ENCODE results near the gene SRRM5.

Gene SRRM5

DNA sequence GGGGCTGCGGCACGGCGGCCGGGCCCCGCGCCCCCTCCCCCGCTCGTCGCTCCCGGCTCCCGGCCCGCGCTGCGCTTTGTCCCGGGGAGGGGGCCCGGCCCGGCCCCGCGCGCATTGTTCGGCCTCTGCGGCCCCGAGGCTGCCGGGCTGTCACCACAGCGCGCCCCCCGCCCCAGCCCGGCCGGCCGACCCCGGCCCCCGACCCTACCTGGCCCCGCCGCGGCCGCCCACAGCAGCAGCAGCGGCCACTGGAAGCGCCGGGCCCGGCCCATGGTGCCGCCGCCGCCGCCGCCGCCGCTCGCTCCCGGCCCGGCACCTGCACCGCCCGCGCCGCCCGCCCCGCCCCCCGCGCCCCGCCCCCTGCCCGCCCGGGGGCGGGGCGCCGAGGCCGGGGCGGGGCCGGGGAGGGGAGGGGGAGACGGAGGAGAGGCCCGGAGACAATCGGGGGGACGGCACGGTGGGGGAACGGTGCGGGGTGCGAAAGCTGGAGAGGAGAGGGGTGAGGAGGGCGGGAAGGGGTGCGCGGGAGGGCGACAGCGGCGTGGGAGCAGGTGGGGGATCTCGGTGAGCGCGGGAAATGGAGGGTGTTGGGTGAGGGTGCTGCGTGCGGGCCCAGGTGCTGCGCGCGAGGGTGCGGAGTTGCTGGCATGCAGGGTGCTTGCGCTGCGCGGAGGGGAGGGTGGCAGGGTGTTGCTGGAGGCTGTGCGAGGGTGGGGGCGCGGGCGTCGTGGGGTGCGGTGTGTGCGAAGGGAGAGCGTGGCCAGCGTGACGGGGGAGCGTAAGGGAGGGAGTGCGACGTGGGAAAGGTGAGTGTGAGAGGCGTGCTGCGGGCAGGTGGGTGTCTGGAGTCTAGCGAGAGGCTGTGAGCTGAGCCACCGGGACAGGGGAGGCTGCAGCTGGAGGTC is 27.9 kb downstream of the SRRM5 start, which contains the start of gene CADM4:
CADM4 (minus strand) TSS at position 332 of the 905 bp plus-strand sequence; CDS start at position 272, 60 bp downstream.
- H3K4me1 ChIP-seq (ENCODE audit: control insufficient read depth, low read length) = peaks cover 24% of the 10 kb centered on the region
- H3K4me2 ChIP-seq (ENCODE audit: low read length) = peak within 1 kb of the TSS; percentile 64
- peaks cover 47% of the 10 kb centered on the region for H3K27me3 ChIP-seq (ENCODE audit: control insufficient read depth, low read length)
- TF ChIP-seq, protein P1, sequence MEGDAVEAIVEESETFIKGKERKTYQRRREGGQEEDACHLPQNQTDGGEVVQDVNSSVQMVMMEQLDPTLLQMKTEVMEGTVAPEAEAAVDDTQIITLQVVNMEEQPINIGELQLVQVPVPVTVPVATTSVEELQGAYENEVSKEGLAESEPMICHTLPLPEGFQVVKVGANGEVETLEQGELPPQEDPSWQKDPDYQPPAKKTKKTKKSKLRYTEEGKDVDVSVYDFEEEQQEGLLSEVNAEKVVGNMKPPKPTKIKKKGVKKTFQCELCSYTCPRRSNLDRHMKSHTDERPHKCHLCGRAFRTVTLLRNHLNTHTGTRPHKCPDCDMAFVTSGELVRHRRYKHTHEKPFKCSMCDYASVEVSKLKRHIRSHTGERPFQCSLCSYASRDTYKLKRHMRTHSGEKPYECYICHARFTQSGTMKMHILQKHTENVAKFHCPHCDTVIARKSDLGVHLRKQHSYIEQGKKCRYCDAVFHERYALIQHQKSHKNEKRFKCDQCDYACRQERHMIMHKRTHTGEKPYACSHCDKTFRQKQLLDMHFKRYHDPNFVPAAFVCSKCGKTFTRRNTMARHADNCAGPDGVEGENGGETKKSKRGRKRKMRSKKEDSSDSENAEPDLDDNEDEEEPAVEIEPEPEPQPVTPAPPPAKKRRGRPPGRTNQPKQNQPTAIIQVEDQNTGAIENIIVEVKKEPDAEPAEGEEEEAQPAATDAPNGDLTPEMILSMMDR (IDR thresholded peaks at IDR 0.05; ENCODE audit: low read depth, low read length, poor library complexity, severe bottlenecking) = no peak
- TF ChIP-seq EZH2phosphoT487 (IDR thresholded peaks at IDR 0.05; ENCODE audit: borderline replicate concordance, low read length) = no peak
- peaks cover 6% of the 10 kb centered on the region; the same call in 1 of the 2 replicates for H4K20me1 ChIP-seq (ENCODE audit: control insufficient read depth, insufficient read depth, low read depth, low read length)
- H3K27ac ChIP-seq (ENCODE audit: low read depth, low read length) = no peak within 1 kb of the TSS
- no peaks in the 10 kb centered on the region for H3K36me3 ChIP-seq (ENCODE audit: control insufficient read depth, low read length)
- H3K9me3 ChIP-seq (ENCODE audit: control insufficient read depth, insufficient read depth, low read length) = no peaks in the 10 kb centered on the region
- H3K79me2 ChIP-seq (ENCODE audit: control insufficient read depth, low read length) = no peaks in the 10 kb centered on the region
- H3K9me2 ChIP-seq (replicated peaks; ENCODE audit: control insufficient read depth, low read length) = no peaks in the 10 kb centered on the region
- H3F3A ChIP-seq (ENCODE audit: control insufficient read depth, insufficient read depth) = no peaks in the 10 kb centered on the region
- H3K4me3 ChIP-seq (ENCODE audit: low read length) = peak within 1 kb of the TSS; percentile 53

DNA sequence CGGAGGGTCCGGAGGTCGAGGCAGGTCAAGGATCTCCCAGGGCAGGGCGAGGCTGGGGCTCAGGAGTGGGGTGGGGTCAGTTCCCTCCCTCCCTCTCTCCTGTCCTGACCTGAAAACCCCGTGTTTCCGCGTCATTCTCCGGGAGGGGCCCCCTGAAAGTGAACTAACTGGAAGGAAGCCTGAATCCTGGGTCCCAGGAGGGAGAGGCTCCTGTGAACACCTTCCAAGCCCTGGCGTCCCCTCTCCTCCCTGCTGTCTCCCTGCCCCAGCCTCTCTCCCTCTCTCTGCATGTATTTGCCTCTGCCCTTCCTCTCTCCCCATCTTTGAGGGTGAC is 28.5 kb downstream of the SRRM5 start:
- peaks cover 6% of the 10 kb centered on the region; the same call in 1 of the 2 replicates for H4K20me1 ChIP-seq (ENCODE audit: control insufficient read depth, insufficient read depth, low read depth, low read length)
- no peak overlapping the region for H3K27ac ChIP-seq (ENCODE audit: low read depth, low read length)
- peak overlapping the region; percentile 53 for H3K4me3 ChIP-seq (ENCODE audit: low read length)
- H3K79me2 ChIP-seq (ENCODE audit: control insufficient read depth, low read length) = no peaks in the 10 kb centered on the region
- TF ChIP-seq, protein P1 (IDR thresholded peaks at IDR 0.05; ENCODE audit: low read depth, low read length, poor library complexity, severe bottlenecking) = no peak
- no peak for TF ChIP-seq EZH2phosphoT487 (IDR thresholded peaks at IDR 0.05; ENCODE audit: borderline replicate concordance, low read length)
- no peaks in the 10 kb centered on the region for H3K9me3 ChIP-seq (ENCODE audit: control insufficient read depth, insufficient read depth, low read length)
- H3K9me2 ChIP-seq (replicated peaks; ENCODE audit: control insufficient read depth, low read length) = no peaks in the 10 kb centered on the region
- H3K36me3 ChIP-seq (ENCODE audit: control insufficient read depth, low read length) = no peaks in the 10 kb centered on the region
- H3F3A ChIP-seq (ENCODE audit: control insufficient read depth, insufficient read depth) = no peaks in the 10 kb centered on the region
- peaks cover 47% of the 10 kb centered on the region for H3K27me3 ChIP-seq (ENCODE audit: control insufficient read depth, low read length)
- H3K4me1 ChIP-seq (ENCODE audit: control insufficient read depth, low read length) = peaks cover 18% of the 10 kb centered on the region
- peak overlapping the region; percentile 64; the same call in 1 of the 2 replicates for H3K4me2 ChIP-seq (ENCODE audit: low read length)

DNA sequence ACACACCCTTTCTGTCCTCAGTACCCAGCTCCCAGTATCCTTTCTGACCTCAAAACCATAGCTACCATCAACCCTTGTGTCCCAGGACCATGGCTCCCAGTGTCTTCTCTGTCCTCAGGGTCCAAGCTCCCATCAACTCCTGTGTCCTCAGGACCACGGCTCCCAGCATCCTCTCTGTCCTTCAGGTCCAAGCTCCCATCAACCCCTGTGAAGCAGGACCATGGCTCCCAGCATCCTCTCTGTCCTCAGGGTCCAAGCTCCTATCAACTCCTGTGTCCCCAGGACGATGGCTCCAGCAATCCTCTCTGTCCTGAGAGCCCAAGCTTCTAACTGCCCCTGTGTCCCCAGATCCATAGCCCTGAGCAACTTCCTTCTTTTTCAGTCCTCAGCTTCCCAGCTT is 29.4 kb downstream of the SRRM5 start:
- no peak overlapping the region for H3K4me2 ChIP-seq (ENCODE audit: low read length)
- no peak overlapping the region for H3K27ac ChIP-seq (ENCODE audit: low read depth, low read length)
- H4K20me1 ChIP-seq (ENCODE audit: control insufficient read depth, insufficient read depth, low read depth, low read length) = peaks cover 6% of the 10 kb centered on the region; the same call in 1 of the 2 replicates
- TF ChIP-seq, protein P1 (IDR thresholded peaks at IDR 0.05; ENCODE audit: low read depth, low read length, poor library complexity, severe bottlenecking) = no peak
- TF ChIP-seq EZH2phosphoT487 (IDR thresholded peaks at IDR 0.05; ENCODE audit: borderline replicate concordance, low read length) = no peak
- H3K4me3 ChIP-seq (ENCODE audit: low read length) = no peak overlapping the region
- no peaks in the 10 kb centered on the region for H3K9me2 ChIP-seq (replicated peaks; ENCODE audit: control insufficient read depth, low read length)
- H3K36me3 ChIP-seq (ENCODE audit: control insufficient read depth, low read length) = no peaks in the 10 kb centered on the region
- H3F3A ChIP-seq (ENCODE audit: control insufficient read depth, insufficient read depth) = no peaks in the 10 kb centered on the region
- H3K79me2 ChIP-seq (ENCODE audit: control insufficient read depth, low read length) = no peaks in the 10 kb centered on the region
- H3K9me3 ChIP-seq (ENCODE audit: control insufficient read depth, insufficient read depth, low read length) = no peaks in the 10 kb centered on the region
- H3K27me3 ChIP-seq (ENCODE audit: control insufficient read depth, low read length) = peaks cover 47% of the 10 kb centered on the region
- peaks cover 14% of the 10 kb centered on the region for H3K4me1 ChIP-seq (ENCODE audit: control insufficient read depth, low read length)

Measured in DOHH2 (cell line).